K562 (cell line): Measurements from ENCODE around the gene CHIC2.

Experiments used
- CEBPZ ChIP-seq: fragments of 150-350 bp; IDR thresholded peaks from 2 replicates; pipeline ENCODE4 v1.6.1; 2014; ENCODE audit warnings: low read depth, mild to moderate bottlenecking, low read length, borderline replicate concordance
- CTCF ChIP-seq, 3 experiments: IDR thresholded peaks in 2 of 3; conservative IDR thresholded peaks in 1 of 3; 2 replicates each; pipeline ENCODE4 v1.5.1; 2011 to 2012; ENCODE audit warnings: low read length in 3 of 3, mild to moderate bottlenecking in 3 of 3, control low read depth in 2 of 3, improper control_type of control experiment in 1 of 3, inconsistent platforms in 1 of 3, low read depth in 1 of 3, mixed read lengths in 1 of 3, moderate library complexity in 1 of 3; ENCODE audit not compliant: insufficient read depth in 2 of 3
- MTA1 ChIP-seq: fragments of 450-650 bp; IDR thresholded peaks from 2 replicates; pipeline ENCODE4 v1.6.1; 2017; ENCODE audit warnings: borderline replicate concordance
- SRSF3 ChIP-seq: fragments of 200-400 bp; formaldehyde crosslinking; IDR thresholded peaks from 2 replicates; pipeline ENCODE4 v1.6.1; 2016; ENCODE audit warnings: mild to moderate bottlenecking, low read length, moderate library complexity; ENCODE audit not compliant: insufficient read depth
- ZBTB8A ChIP-seq: fragments of 450-650 bp; IDR thresholded peaks from 2 replicates; pipeline ENCODE4 v1.6.1; 2018; ENCODE audit warnings: mild to moderate bottlenecking, moderate library complexity; ENCODE audit not compliant: partially characterized antibody
- ZNF263 ChIP-seq: sonication (generic); formaldehyde crosslinking; IDR thresholded peaks from 2 replicates; pipeline ENCODE4 v1.8.0; 2022; ENCODE audit warnings: mild to moderate bottlenecking, missing genetic modification reagents, borderline replicate concordance
- ZNF318 ChIP-seq, 2 experiments: fragments of 450-650 bp; IDR thresholded peaks; 2 replicates each; pipeline ENCODE4 v1.6.1; 2016; ENCODE audit warnings: mild to moderate bottlenecking in 2 of 2, borderline replicate concordance in 1 of 2, low read depth in 1 of 2, moderate library complexity in 1 of 2
- ZNF384 ChIP-seq: IDR thresholded peaks from 2 replicates; pipeline ENCODE4 v1.6.1; 2012; ENCODE audit warnings: low read depth, low read length, improper control_type of control experiment
- ZNF76 ChIP-seq: fragments of 250-450 bp; sonication (Bioruptor Pico); IDR thresholded peaks from 2 replicates; pipeline ENCODE4 v1.4.0; 2020; ENCODE audit warnings: mild to moderate bottlenecking, moderate library complexity, borderline replicate concordance

- TF ChIP-seq MTA1 (no peak), CTCF (IDR thresholded peaks at IDR 0.05 in 2 of 3, conservative IDR thresholded peaks at IDR 0.05 in 1 of 3; ENCODE audit: insufficient read depth in 2 of 3, low read depth in 1 of 3, low read length in 3 of 3) (no peak), CEBPZ (no peak), ZNF384 (no peak), ZBTB8A (no peak), ZNF318 (IDR thresholded peaks at IDR 0.05; ENCODE audit: borderline replicate concordance in 1 of 2, low read depth in 1 of 2) (no peak), SRSF3 (no peak), ZNF263 (no peak), ZNF76 (CRISPR knock-in tag) (no peak)
Observed at GRCh38 chr4:54063737-54064316, 578 bp downstream of the CHIC2 start.
